HG03354 (cell line): ENCODE data around the gene RPH3AL.

ENCODE experiments used
- ATAC-seq: cut with Tn5 transposase; IDR thresholded peaks from one replicate; pipeline ENCODE4 v1.9.1; 2021; ENCODE audit warnings: mild to moderate bottlenecking; ENCODE audit not compliant: unreplicated experiment, poor library complexity, severe bottlenecking

RPH3AL gene

GRCh38 chr17:352421-353212 lies at the start of gene RPH3AL:
Gene RPH3AL (minus strand): TSS chr17:352807. CDS start chr17:327543, 25,264 bp downstream.
- no peak for ATAC-seq

DNA sequence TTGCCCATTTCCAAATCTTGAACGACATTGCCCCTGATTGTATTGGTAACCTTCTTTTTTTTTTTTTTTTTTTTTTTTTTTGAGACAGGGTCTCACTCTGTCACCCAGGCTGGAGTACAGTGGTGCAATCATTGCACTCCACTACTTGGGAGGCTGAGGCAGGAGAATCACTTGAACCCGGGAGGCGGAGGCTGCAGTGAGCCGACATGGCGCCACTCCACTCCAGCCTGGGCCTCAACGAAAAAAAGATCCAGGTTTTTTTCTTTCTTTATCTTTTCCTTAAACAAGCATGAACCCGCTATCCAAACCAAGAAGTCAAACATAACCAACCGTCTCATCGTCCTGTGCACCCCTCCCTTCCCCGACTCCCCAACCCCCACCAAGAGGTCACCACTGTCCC lies 47.6 kb upstream of the RPH3AL start:
- ATAC-seq = no peak

DNA sequence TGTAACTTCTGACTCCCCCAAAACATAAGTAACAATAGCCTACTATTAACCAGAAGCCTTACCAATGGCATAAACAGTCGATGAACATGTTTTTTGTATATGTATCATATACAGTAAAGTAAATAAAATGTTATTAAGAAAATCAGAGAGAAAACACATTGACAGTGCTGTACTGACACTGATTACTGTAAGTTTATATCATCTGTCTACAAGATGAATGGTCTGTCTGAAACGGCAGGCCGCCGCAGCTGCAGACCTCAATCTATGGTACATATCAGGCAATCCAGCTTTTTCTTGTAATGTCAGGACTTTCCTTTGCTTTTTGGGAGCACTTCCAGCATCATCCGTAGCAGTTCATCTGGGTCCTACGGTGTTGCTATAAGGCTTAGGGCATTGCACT lies 44.2 kb upstream of the RPH3AL start:
- ATAC-seq = no peak

DNA sequence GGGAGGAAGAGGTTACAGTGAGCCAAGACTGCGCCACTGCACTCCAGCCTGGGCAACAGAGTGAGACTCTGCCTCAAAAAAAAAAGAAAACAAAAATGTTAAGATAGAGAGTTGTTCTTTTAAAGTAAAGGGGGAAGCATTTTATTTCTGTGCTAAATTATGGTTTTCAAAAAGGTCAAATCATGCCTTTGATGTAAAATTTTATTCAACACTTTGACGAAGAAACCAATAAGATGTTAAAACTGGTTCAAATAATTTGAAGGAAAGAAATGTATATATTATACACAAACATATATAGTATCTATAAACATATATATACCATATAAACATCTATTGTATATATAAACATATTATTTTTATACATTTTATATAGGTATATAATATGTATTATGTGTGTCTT lies 43.4 kb upstream of the RPH3AL start:
- ATAC-seq = no peak

DNA sequence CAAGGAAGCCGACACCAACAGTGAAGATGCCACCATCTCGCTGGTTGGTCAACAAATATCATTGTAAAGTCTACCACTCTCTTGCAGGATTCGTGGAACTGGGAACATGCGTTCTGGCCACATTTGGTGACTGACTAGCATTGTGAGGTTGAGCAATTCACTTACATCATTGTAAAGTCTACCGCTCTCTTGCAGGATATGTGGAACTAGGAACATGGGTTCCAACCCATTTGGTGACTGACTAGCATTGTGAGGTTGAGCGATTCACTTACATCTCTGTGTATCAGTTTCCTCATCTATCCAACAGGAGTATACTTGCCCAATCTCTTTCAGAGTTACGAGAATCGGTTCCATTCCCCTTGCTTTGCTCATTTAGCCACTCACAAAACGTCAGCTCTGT lies 42.6 kb upstream of the RPH3AL start:
- no peak for ATAC-seq

GRCh38 chr17:394718-395095 lies 42.1 kb upstream of the RPH3AL start:
- ATAC-seq = no peak

DNA sequence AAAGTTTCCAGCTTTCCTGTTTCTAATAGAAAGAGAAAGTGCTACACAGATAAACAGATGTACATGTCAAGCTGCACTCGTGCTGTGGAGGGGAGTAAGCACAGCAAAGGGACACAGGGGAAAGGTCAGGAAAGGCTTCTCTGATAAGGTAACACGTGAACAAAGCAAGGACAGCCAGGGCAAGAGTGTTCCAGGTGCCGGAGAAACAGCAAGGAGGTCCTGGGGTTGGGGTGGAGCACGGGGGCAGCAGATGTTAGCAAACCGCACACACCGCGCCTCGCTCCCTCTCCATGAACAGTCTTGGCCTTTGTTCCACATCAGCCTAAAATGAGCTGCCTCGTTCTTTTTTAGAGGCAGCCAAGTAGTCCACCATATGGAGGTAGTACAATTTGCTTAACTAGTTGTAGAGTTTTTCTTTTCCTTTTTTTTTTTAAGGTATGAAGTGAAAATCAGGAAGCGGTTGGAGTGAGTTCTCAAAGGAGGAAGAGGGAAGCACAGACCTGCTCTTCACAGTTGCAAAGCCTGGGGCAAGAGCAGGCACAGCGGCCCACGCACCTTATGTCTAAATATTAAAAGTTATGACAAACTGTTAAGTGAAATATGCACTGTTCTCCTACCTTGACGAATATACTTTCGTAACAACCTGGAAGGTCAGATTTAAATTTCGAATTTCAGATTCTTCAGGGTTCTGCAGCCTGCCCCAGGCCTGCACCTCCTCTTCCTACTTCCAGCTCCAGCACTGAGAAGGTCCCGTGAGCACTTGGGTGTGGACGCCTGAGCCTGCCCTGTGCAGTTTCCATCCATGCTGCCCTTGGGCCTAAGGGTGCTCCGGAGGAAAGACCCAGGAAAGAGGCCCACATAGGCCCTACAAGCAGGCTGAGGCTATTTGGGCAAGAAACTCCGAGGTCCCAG lies 41.5 kb upstream of the RPH3AL start:
- no peak for ATAC-seq

DNA sequence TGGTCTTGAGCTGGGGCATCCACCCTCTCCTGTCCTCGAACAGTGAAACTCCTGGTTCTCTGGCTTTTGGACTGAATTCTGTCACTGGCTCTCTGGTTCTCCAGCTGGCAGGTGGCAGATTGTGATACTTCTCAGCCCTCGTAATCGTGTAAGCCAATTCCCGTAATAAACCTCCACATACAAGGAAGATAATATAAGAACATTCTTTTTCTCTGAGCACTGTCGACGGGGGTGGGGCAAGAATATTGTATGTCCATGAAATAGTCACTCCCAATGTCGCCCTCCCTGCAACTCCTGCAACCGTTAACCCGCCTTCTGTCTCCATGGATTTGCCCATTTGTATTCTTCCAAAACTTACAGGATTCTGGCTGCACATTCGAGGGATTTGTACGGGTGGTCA lies 39.2 kb upstream of the RPH3AL start:
- no peak for ATAC-seq

GRCh38 chr17:390025-390424 lies 37.4 kb upstream of the RPH3AL start:
- ATAC-seq = no peak

- no peak for ATAC-seq
Observed at GRCh38 chr17:388087-388486, 35.5 kb upstream of the RPH3AL start.

DNA sequence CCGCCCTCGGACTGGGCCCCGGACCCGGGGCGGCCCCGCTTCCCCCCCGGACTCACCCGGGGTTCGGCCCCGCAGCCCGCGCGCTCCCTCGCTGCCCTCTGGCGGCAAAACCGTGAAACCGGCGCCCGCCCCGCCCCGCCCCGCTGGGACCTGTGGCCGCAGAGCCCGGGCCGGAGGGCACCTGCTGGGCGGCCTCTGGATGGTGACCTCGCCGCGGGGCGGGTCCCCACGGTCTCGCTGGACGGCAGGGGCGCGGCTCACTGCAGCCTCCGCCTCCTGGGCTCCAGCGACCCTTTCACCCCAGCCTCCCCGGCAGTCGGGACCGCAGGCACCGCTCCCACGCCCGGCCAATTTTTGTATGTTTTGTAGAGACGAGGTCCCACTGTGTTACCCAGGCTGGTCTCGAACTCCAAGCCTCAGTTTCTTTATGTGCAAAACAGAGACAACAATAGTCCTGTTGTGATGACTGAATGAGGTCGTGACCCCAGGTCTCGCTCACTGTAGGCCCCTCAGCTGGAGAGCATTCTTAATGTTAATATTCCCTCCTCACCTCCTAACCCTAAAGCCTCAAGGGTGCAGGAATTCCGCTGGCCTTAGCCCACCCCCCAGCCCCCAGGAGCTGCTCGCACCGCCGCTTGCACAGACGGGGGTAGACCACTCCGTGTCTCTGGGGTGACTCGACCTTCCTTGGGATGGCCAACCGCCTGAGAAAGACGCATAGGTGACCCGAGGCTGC lies 33.7 kb upstream of the RPH3AL start:
- ATAC-seq = peak; percentile 69

- ATAC-seq = peak; percentile 14
Observed at GRCh38 chr17:385836-386140, 33.2 kb upstream of the RPH3AL start.

DNA sequence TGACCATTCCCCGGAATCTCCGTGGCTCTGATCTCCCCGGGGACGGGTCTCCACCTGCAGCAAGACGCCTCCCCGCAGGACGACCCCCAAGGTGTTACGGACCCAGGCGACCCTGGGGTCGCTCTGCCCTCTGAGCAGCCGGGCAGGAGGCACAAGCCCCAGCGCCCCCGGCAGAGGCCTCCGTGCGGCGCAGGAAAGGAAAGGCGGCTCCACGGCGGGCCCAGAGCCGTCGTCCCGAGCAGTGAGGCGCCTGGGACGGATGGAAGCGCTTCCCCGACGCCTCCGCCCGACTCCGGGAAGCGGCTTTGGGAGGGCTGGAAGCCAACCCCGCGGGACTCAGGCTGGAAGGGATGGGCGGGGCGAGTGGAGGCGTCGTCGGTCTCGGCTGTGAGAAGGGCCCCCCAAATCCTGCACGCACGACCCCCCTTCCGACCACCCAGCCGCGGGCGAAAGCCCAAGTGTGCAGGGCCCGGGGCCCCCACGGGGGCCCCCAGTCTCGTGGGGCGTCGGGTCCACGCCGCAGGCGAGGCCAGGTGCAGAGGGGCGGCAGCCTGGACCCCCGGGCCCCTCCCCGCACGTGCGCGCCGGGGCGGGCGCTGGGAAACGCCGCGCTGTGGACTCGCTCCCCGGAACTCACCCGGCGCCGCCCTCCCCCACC lies 32.7 kb upstream of the RPH3AL start:
- no peak for ATAC-seq

DNA sequence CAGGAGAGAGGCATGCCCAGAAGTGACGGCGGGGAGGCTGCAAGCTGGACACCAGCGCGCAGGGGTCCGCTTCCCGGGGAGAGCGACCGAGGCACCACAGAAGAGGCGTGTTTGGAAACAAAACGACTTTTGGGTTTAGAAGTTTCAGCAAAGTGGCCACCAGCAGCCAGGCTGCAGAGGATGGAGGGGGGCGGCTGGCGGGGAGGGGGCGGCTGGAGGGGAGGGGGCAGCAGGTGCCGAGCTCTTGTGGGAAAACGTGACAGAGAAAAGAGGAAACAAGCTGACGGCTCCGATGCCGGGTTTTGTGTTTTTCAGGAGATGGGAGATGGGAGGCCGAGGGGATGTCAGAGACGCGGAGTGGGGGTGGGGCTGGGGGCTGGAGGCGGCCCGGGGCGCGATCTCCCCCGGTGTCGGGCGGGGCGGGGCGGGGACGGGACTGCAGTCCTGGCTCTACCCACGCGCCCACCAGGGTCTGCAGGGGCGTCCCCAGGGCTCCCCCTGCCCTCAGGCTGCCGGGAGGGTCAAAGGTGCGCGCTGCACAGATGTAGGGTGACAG lies 32.1 kb upstream of the RPH3AL start:
- ATAC-seq = no peak

DNA sequence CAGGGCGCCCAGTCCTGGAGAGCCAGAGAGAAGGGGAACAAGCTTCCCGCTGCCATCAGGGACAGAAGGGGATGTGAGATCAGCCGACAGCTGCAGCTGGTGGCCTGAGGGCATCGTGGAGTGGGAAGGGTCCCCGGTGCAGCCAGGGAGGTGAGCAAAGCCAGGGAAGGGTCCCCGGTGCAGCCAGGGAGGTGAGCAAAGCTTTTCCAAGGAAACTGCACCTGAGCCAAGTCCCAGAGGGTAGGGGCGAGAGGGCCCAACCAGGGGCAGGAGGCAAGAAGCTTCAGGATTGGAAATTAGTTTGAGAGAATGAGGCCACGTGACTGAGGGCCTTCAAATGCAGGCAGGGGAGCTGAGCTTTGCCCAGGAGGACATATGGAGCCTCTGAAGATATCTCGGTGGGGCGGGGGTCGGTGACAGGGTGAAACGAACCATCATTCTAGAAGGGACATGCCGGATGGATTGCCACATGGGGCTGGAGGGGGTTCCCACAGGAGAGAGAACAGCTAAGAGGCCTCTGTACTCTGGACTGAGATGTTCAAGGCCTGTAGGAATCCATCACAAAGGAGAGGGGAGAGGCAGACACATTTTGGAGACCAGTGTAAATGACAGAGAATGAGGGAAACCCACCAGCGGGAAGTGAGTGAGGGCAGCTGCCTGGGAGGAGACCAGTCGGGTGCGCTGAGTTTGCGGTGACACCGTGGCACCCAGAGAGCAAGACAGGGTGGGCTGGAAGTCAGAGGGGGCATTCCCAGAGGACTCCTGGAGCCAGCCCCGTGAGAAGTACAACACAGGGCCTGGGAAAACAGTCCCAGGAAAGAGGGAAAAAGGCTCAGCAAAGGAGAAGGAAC lies 31.4 kb upstream of the RPH3AL start:
- ATAC-seq = no peak

DNA sequence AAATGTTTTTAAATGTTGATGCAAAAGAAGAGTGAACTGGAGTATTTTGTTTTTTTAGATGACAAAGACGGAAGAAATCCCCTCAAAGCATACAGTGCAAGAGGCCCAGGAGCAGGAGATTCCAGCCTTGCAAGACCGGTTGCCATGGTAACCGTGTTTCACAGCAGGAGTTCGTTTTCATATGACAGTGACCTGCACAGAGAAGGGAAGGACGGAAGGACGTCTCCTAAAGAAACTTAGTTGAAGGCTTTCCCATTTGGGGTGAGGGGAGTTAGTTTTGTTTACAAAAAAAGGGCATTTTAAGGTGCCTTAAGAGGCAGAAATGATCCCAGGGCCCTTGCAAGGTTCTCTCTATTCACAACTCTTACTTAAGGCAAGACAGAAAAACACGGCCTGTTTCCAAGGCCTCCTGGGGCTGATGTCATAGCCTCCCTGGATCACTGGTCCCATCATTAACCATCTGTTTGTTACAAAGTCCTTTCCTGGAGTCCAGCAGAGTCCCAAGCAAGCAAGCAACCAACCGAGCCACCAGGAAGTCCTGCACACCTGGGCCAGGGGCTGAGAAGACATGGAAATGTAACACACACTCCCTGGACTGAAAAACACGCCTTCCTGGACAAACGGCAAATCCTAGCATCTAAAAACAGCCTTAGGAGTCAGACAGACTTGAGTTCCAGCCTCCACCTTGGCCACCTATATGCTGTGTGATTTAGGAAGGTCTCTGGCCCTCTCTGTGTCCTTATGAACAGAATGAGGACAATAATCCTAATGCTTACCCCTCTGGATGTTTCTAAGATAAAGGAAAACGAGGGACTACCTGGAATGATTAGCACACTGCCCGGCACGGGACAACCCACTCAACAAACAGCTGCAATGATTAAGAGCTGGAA lies 30.3 kb upstream of the RPH3AL start:
- ATAC-seq = no peak

- ATAC-seq = no peak
Observed at GRCh38 chr17:381941-382643, 29.5 kb upstream of the RPH3AL start.
